NCI-H1694 treated with DMSO at 0.1 percent for 48 hours (cell line): ENCODE data around the gene PLK5.

Experiments
- DNase-seq: peaks from one replicate; lab custom pipeline; 2025; lab: John Stamatoyannopoulos, UW

Gene PLK5

GRCh38 chr19:1555487-1556389, 31.9 kb downstream of the PLK5 start:
- no peak for DNase-seq

GRCh38 chr19:1556390-1557070, 32.7 kb downstream of the PLK5 start:
- no peak for DNase-seq

- no peak for DNase-seq
Measured at GRCh38 chr19:1558552-1558951, 34.7 kb downstream of the PLK5 start.

- DNase-seq = no peak
Measured at GRCh38 chr19:1560286-1560882, 36.5 kb downstream of the PLK5 start.

- no peak for DNase-seq
Measured at GRCh38 chr19:1561236-1561842, 37.5 kb downstream of the PLK5 start.

GRCh38 chr19:1563251-1563650, 39.4 kb downstream of the PLK5 start:
- no peak for DNase-seq

- DNase-seq = no peak
Measured at GRCh38 chr19:1566392-1567115, 42.7 kb downstream of the PLK5 start.

- no peak for DNase-seq
Measured at GRCh38 chr19:1567116-1567847, 43.4 kb downstream of the PLK5 start.

- no peak for DNase-seq
Measured at GRCh38 chr19:1567848-1568227, 44.0 kb downstream of the PLK5 start.

- DNase-seq = no peak
Measured at GRCh38 chr19:1568320-1569019, 44.6 kb downstream of the PLK5 start, which contains the start of gene MEX3D. Gene MEX3D, minus strand, starts transcription at chr19:1568325. Its CDS starts 267 bp downstream, at chr19:1568058.

- no peak for DNase-seq
Measured at GRCh38 chr19:1569997-1570396, 46.1 kb downstream of the PLK5 start.

- no peak for DNase-seq
Measured at GRCh38 chr19:1570836-1571235, 47.0 kb downstream of the PLK5 start.

- no peak for DNase-seq
Measured at GRCh38 chr19:1571358-1571757, 47.5 kb downstream of the PLK5 start.

- no peak for DNase-seq
Measured at GRCh38 chr19:1572795-1573194, 48.9 kb downstream of the PLK5 start.

- DNase-seq = no peak
Measured at GRCh38 chr19:1574354-1575136, 50.7 kb downstream of the PLK5 start.

- DNase-seq = no peak
Measured at GRCh38 chr19:1575323-1576241, 51.7 kb downstream of the PLK5 start.

GRCh38 chr19:1576242-1577089, 52.6 kb downstream of the PLK5 start:
- DNase-seq = no peak
